NCI-H748 (cell line): Measurements from ENCODE around the gene DYSF.
"Not testable (repeated sequence)": the region's sequence is repeated elsewhere in the genome, so short reads cannot be mapped to it uniquely, and the experiment has no call there.

Experiments
- DNase-seq: peaks from one replicate; lab custom pipeline; 2025; ENCODE audit not compliant: unreplicated experiment; lab: John Stamatoyannopoulos, UW

Gene DYSF

DNA sequence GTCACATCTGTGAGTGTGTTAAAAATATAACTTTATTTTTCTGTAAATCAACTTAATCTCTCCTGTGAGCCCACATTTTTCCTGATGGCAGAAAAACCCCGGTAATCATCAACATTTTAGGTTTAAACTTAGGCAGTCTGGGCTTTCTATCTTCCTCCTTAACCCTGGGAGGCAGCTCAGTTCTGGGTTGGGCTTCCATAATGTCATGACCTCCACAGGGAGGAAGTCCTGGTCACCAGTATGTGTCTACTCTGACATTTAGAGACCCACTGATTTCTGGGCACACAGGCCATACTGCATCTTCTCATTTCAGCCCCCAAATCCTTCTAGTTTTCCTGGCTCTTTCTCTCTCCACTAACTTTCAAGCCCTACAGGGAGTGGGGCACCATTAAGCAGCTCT lies 181.2 kb downstream of the DYSF start:
- DNase-seq, result no peak

DNA sequence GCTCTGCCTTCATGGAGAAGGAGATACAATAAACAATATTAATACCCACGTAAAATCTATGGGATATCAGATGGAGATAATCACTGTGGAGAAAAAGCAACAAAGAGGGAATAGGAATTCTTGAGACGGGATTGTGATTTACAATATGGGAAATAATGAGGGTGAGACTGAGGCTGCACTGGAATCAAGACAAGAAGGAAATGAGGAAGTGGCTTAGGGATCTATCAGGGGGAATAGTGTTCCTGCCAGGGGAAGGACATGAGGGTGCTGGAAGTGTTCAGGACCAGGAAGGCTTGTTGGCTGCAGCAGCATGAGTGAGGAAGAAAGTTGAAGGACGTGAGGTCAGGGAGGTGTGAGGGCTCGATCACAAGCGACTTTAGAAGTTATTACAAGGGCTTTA lies 182.4 kb downstream of the DYSF start:
- DNase-seq, result no peak

DNA sequence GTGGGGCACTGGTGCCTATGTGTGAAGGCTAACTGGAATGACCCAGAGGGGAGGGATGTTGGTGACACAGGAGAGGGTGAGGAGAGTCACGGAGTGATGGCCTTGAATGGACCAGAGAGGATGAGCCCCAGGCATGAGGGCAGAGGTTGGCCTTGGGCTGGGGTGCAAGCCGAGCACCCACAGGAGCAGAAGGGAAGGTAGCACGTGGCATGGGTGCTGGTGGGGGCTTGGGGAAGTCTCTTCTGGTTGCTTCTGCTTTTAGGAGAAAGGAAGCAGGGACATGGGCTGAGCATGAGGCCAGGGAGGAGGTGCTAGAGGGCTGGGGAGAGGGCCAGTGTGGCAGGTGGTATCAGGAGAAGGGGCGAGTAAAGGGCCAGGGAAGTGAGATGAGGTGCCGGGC lies 183.8 kb downstream of the DYSF start:
- no peak for DNase-seq

DNA sequence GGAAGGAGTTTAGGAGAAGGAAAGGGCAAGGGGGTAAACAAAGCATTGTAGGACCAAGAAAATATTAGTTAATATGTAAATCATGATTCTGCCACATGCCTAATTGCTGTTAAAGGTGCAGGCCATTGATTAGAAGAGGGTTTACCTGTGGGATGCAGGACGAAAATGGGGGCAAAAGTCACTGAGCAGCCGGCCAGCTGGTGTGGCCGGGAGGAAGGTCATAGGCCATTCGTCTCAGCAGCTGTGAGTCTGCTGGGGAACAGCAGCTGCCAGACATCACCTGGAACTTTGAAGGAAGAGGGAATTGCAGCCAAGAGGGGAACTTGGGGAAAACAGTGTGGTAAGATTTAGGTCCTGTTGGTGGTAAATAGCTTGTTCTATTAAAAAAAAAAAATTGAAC lies 184.4 kb downstream of the DYSF start:
- DNase-seq, result no peak

DNA sequence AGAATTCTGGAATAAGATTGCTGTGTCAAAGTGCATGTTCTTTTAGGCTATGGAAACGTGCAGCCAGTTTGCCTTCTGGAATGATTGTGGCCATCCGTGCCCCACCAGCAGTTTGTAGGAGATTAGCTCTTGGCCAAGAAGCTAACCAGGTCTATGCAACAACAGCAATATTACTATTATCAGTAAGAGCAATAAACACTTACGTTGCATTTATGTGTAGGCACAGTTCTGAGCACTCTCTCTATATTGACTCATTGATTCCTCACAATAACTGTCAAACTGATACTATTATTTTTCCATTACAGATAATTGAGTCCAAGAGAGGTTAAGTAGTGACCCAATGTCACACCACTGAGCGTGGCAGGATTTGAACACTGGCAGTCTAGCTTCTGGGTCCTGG lies 186.4 kb downstream of the DYSF start:
- DNase-seq, result no peak

DNA sequence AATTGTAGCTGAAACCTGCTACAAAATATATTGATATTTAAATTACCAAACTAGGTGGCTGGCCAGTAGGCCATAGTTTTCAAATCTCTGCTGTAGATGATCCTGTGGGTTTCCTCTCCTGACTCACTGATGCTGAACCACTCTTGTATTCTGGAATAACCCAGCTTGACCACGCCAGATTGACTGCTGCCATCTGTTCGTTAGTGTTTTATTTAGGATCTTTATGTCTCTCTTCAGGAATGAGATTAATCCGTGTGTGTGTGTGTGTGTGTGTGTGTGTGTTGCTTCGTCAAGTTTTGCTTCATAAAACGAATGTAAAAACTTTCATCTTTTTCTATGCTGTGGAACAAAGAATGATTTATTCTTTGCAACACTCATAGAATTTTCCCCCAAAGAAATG lies 187.1 kb downstream of the DYSF start:
- no peak for DNase-seq

DNA sequence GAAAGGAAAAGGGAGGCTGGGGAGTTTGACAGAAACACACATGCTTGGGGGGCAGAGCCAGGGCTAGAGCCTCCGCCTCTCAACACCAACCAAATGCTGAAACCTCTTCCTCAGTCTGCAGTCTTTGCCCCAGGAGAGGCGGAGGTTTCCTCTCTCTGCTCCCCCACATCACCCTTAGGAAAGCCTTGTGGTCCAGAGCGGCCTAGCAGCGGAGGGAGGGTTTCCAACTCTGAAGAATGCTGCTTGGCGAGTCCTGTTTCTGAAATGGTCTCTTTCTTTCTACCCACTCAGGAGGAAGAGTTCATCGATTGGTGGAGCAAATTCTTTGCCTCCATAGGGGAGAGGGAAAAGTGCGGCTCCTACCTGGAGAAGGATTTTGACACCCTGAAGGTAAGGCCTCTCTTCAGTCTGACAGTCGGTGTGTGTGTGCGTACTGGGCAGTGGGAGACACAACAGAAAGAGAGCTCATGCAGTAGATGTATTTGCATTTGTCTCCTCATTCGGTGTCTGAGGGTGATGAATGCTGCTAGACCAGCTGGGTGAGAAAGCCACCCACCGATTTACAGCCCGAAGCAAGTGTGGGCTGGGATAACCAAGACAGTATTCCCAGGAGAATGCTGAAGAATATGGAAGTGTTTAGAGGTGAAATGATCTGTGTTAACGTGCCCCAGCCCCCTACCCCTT lies 190.5 kb downstream of the DYSF start:
- no peak for DNase-seq

DNA sequence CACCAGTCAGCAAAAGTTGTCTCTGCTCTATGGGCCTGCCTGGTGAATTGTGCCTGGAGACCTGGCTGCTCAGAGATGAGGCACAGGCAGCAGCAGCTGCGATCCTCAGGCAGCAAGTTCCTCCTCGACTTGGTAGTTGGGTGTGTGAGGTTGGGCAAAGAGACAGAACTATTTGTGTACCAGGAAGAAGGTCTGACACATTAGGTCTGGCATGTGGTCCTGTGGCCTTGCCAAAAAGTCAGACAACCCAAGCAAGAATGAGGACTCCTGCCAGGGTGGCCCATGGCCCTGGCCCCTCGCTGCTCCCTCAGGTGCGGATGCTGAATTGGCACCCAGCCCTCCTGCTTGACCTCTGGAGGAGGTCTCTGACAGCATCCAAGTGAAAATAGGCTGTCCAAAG lies 192.7 kb downstream of the DYSF start:
- DNase-seq, result no peak

DNA sequence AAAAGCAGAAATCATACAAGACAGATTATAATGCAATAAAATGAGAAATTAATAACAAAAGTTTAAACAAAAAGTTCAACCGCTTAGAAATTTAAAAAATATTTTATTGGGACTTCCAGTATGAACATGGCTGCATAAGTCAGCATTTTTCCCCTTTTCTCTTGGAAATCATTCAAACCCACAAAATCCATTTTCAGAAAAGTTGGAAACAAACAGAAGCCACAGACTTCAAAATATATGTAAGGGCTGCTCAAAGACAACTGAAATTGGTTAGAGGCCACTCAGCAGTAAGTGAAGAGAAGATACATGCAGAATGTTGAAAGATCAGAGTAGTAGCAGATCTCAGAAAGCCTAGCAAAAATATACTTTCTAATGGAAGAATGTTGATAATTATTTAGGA lies 194.0 kb downstream of the DYSF start:
- no peak for DNase-seq

DNA sequence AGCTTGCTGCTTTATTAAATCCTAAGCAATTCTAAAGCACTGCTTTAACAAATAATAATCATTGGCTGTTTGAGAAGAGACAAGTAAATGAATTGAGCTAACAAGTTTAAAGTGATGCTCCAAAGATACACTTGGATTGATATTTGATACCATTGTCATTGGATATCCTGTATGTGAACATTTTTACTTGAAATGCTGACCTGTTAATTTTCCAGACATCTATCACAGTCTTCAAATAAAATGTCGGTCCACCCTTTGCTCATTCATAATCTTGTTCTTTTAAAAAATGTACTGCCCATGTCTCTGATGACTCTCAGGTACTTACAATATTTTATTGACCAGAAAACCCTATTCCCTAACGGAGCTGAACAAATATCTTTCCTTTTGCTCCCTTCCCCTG lies 202.1 kb downstream of the DYSF start:
- no peak for DNase-seq

DNA sequence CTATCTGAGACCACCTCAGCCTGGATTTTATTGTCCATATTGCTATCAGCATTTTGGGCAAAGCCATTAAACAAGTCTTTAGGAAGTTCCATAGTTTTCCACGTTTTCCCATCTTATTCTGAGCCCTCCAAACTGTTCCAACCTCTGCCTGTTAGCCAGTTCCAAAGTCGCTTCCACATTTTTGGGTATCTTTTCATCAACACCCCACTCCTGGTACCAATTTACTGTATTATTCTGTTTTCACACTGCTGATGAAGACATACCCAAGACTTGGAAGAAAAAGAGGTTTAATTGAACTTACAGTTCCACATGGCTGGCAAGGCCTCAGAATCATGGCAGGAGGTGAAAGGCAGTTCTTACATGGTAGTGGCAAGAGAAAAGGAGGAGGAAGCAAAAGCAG lies 204.9 kb downstream of the DYSF start:
- DNase-seq, result not testable (repeated sequence)

DNA sequence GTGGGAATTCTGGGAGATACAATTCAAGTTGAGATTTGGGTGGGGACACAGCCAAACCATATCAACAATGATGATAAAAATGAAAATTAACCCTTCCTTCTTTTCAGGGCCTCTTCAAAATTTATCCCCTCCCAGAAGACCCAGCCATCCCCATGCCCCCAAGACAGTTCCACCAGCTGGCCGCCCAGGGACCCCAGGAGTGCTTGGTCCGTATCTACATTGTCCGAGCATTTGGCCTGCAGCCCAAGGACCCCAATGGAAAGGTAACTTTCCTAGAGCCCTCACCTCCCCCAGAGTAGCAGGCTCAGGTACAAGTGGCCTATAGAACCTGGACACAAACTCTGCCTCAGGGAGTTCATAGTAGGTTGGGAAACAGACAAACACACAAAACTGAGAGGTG lies 205.4 kb downstream of the DYSF start:
- no peak for DNase-seq

DNA sequence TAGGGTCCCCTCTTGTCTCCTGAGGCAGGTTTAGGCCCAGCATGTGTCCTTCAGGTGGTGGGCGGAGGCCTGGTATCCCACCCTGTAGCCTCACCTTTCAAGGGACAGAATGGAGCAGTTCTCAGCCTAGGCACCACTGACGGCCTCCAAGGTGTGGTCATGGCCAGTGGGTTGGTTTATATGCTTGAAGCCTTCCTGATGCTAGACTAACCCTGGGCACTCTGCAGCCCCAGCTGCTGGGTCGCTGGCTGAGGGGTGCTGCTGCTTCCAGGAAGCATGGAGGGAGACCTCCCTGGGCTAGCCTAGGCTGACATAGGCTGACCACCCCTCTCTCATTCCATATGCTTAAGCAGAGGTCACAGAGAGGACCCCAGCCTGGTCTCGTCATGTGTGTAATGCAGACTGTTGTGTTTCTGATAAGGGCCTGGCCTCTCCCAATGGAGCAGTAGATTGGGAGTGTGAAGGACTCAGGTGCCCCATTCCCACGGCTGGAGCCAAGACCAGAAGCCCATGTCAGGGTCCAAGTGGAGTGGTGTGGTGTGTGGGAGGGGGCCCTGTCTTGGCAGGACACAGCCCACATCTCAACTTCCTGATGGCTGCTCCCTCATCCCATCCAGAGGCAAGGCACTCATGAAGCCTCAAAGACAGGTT lies 206.6 kb downstream of the DYSF start:
- no peak for DNase-seq

DNA sequence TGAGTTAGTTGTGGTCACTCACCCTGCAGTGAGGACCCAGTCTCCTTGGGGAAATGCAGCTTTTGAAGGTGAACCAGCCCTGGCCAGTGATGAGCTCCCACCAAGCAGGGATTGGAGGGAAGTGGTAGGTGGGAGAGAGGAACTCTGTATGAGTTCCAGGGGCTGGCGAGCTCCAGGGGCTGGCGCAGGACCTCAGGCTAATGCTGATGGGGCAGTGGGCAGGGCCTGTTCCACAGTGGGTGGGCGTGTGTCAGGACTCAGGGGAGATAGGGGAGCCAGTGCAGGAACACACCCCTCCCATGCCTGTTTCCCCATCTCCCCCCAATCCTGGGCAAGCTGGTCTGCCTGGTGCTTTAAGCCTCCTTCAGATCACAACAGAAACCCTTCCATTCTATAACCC lies 208.4 kb downstream of the DYSF start:
- DNase-seq, result no peak

DNA sequence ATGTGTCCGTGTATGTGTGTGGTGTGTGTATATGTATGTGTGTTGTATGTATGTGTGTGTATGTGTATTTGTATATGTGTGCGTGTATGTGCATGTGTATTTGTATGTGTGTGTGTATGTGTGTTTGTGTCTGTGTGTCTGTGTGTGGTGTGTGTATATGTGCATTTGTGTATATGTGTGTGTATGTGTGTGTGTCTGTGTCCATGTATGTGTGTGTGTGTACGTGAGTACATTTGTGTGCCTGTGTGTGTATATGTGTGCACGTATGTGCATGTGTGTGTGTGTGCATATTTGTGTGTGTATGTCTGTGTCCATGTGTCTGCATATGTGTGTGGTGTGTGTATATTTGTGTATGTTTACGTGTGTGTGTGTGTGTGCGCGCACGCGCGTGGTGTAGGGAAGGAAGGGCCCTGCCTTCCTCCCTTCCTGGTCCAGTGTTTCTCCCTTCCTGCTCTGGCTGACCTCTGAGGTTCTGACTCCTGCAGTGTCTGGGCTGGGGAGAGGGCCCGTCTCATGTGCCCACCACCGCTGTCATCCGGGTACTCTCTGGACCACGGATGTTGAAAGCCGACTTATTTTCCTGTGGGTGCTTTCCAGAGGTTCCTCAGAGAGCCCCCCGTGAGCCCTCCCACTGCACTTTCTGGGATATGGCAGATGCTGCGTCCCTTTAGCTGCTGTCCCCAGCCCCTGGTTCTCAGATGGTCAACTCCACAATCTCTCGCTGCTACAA lies 209.5 kb downstream of the DYSF start:
- no peak for DNase-seq

DNA sequence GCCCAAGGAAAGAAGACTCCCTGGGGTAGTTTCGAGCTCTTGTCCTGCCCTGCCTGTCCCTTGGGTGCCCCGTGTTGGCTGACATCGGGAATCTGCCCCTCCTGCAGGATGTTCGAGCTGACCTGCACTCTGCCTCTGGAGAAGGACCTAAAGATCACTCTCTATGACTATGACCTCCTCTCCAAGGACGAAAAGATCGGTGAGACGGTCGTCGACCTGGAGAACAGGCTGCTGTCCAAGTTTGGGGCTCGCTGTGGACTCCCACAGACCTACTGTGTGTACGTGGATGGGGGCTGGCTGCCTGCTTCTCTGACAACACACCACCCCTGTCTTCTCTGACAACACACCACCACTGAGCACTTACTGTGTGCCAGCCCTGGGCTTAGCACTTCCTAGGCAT lies 210.8 kb downstream of the DYSF start:
- DNase-seq, result no peak

DNA sequence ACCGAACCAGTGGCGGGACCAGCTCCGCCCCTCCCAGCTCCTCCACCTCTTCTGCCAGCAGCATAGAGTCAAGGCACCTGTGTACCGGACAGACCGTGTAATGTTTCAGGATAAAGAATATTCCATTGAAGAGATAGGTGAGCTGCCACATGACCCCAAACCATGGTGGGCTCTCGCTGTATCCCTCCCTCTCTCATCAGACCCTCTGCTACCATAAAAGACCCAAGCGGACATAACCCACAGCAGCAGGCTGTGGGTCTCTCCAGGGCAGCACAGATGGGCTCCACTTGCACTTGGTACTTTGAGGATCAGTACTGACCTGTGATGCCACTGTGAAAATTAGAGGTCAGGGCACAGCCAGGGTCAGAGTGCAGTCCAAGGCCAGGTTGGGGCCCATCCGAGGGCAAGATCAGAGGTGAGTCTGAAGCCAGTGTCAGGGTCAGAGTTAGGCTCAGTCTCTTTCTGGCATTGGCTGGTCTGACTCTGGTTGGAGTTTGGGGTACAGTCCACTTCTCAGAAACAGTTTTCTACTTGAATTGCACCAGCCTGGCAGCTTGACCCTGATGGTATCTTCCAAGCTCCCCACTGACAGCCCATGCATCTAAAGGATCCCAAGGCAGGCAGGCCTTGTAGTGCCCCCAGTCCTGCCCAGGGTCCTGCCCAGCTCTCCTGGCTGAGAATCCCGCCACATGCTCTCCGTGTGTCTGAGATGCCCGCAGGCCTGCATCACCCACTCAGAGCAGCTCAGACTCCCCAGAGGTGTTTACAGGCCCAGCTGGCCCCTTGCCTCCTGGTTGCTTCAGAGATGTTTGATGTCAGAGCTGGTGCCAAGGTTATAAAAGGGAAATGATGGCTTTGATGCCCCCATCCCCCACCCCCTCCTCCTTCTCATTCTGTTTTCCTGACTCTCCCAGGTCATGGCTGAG lies 212.1 kb downstream of the DYSF start:
- no peak for DNase-seq

DNA sequence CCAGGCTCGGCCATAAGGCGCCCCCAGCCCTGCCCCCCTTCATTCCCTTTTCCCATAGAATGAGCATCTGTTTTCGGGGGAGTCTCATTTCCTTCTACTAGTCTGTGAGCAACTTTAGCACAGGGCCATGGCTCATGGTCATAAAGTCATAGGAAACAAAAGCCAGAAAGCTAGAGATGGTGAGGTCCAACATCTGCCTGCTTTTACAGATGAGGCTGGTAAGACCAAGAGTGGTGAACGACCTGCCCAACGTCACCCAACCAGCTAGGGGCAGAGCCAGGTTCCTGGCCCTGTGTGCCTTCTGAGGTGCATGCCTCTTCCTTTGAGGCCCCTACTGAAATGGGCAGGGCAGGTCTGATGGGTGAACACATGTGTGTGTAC lies 212.7 kb downstream of the DYSF start:
- DNase-seq, result no peak

DNA sequence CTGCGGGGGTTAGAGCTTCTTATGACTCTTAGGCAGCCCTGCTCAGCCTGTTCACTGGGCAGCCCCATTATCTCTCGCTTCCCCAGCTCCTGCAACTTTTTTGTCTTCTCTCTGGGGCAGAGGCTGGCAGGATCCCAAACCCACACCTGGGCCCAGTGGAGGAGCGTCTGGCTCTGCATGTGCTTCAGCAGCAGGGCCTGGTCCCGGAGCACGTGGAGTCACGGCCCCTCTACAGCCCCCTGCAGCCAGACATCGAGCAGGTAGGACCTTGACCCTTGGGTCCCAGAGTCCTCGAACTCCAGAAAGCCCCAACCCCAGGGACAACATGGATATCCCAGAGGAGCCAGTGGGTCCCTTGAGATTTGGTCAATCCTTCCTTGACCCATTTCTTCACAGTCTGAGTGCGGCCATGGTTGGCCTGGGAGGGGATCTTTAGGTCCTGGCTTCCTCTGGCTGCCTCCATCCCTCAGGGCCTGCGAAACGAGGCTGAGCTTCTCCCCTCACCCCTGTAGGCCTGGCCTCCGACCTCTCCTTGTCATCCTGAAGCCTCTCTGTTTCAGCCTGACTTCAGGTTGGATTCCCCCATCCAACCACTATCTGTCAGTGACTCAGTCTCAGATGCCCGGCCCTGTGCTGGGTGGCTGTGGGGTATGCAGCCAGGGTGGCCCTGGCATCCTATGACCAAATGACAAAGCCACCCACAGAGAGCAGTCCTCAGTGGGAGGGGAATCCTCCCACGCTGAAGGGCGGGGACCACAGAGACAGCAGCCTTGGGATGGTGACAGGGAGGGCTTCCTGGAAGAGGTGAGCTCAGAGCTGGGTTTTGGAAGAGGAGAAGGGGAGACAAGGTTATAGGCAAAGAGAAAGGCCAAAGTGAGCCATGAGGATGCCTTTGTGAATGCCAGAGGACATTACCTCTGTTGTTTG lies 214.2 kb downstream of the DYSF start:
- no peak for DNase-seq

DNA sequence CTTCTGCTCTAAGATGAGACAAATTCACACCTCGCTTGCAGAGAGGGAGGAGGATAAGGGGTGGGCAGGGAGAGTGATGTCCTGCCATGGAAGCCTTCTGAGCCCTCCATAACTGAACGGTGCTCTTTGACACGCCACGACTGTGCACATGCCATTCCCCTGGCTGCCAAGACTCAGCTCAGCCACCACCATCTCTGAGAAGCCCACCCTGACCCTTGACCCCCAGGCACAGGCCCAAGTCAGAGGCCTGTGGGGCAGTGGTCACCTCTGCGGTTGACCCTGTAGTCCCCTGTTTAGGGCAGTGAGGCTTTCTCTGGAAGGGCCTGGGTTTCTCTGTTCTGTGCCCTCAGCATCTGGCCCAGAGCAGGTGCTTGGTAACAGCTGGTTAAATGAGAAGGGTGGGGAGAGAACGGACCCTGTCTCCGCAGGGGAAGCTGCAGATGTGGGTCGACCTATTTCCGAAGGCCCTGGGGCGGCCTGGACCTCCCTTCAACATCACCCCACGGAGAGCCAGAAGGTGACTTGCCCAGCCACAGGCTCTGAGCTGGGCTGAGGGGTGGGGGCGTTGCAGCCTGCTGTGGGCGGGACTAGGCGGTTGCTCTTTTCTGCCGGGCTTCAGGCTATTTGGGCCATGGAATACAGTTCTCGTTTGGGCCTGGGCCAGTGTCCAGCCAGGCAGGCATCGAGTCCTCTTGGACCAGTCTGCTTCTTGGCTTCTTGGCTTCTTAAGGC lies 215.1 kb downstream of the DYSF start:
- DNase-seq, result no peak
